ENCODE data around the gene PIGS.

Gene PIGS

GRCh38 chr17:28545141-28545503, 26.2 kb downstream of the PIGS start:
- no peak overlapping the region for H3K4me3 ChIP-seq (ENCODE audit: insufficient read depth, low read depth, low read length, poor library complexity, severe bottlenecking)
- no peaks in the 10 kb centered on the region for H3K27me3 ChIP-seq (replicated peaks; ENCODE audit: control insufficient read depth, insufficient read depth, low read length, poor library complexity, severe bottlenecking)
- H3K9me3 ChIP-seq (ENCODE audit: control insufficient read depth, low read length) = no peaks in the 10 kb centered on the region
- peaks cover 22% of the 10 kb centered on the region for H3K4me1 ChIP-seq (ENCODE audit: control insufficient read depth, insufficient read depth, low read length, poor library complexity, severe bottlenecking)
- peaks cover 12% of the 10 kb centered on the region for H3K36me3 ChIP-seq (ENCODE audit: control insufficient read depth, insufficient read depth, low read length)
- no peak overlapping the region for H3K27ac ChIP-seq (ENCODE audit: insufficient read depth, low read length, poor library complexity, severe bottlenecking)
- DNase-seq = no peak

GRCh38 chr17:28544402-28545140, 26.8 kb downstream of the PIGS start:
- Histone ChIP-seq H3K27me3 (replicated peaks; ENCODE audit: control insufficient read depth, insufficient read depth, low read length, poor library complexity, severe bottlenecking) (no peaks in the 10 kb centered on the region), H3K36me3 (ENCODE audit: control insufficient read depth, insufficient read depth, low read length) (peaks cover 12% of the 10 kb centered on the region), H3K27ac (ENCODE audit: insufficient read depth, low read length, poor library complexity, severe bottlenecking) (no peak overlapping the region), H3K9me3 (ENCODE audit: control insufficient read depth, low read length) (no peaks in the 10 kb centered on the region), H3K4me3 (ENCODE audit: insufficient read depth, low read depth, low read length, poor library complexity, severe bottlenecking) (no peak overlapping the region), H3K4me1 (ENCODE audit: control insufficient read depth, insufficient read depth, low read length, poor library complexity, severe bottlenecking) (peaks cover 17% of the 10 kb centered on the region)
- no peak for DNase-seq

GRCh38 chr17:28541439-28541838, 29.9 kb downstream of the PIGS start:
- no peak overlapping the region for H3K27ac ChIP-seq (ENCODE audit: insufficient read depth, low read length, poor library complexity, severe bottlenecking)
- H3K27me3 ChIP-seq (replicated peaks; ENCODE audit: control insufficient read depth, insufficient read depth, low read length, poor library complexity, severe bottlenecking) = no peaks in the 10 kb centered on the region
- no peak for DNase-seq
- no peaks in the 10 kb centered on the region for H3K36me3 ChIP-seq (ENCODE audit: control insufficient read depth, insufficient read depth, low read length)
- H3K4me1 ChIP-seq (ENCODE audit: control insufficient read depth, insufficient read depth, low read length, poor library complexity, severe bottlenecking) = no peaks in the 10 kb centered on the region
- H3K9me3 ChIP-seq (ENCODE audit: control insufficient read depth, low read length) = no peaks in the 10 kb centered on the region
- H3K4me3 ChIP-seq (ENCODE audit: insufficient read depth, low read depth, low read length, poor library complexity, severe bottlenecking) = no peak overlapping the region

- no peaks in the 10 kb centered on the region for H3K9me3 ChIP-seq (ENCODE audit: control insufficient read depth, low read length)
- no peak overlapping the region for H3K27ac ChIP-seq (ENCODE audit: insufficient read depth, low read length, poor library complexity, severe bottlenecking)
- DNase-seq = no peak
Observed at GRCh38 chr17:28540231-28540630, 31.1 kb downstream of the PIGS start.

GRCh38 chr17:28538296-28538895, 32.9 kb downstream of the PIGS start:
- Histone ChIP-seq H3K9me3 (ENCODE audit: control insufficient read depth, low read length) (no peaks in the 10 kb centered on the region), H3K4me3 (ENCODE audit: insufficient read depth, low read depth, low read length, poor library complexity, severe bottlenecking) (no peak overlapping the region), H3K4me1 (ENCODE audit: control insufficient read depth, insufficient read depth, low read length, poor library complexity, severe bottlenecking) (no peaks in the 10 kb centered on the region), H3K36me3 (ENCODE audit: control insufficient read depth, insufficient read depth, low read length) (no peaks in the 10 kb centered on the region), H3K27ac (ENCODE audit: insufficient read depth, low read length, poor library complexity, severe bottlenecking) (no peak overlapping the region), H3K27me3 (replicated peaks; ENCODE audit: control insufficient read depth, insufficient read depth, low read length, poor library complexity, severe bottlenecking) (no peaks in the 10 kb centered on the region)
- DNase-seq = no peak

More at GRCh38 chr17:28540231-28540630, 31.1 kb downstream of the PIGS start:
- no peaks in the 10 kb centered on the region for H3K27me3 ChIP-seq (replicated peaks; ENCODE audit: control insufficient read depth, insufficient read depth, low read length, poor library complexity, severe bottlenecking)
- no peak overlapping the region for H3K4me3 ChIP-seq (ENCODE audit: insufficient read depth, low read depth, low read length, poor library complexity, severe bottlenecking)
- no peaks in the 10 kb centered on the region for H3K36me3 ChIP-seq (ENCODE audit: control insufficient read depth, insufficient read depth, low read length)
- H3K4me1 ChIP-seq (ENCODE audit: control insufficient read depth, insufficient read depth, low read length, poor library complexity, severe bottlenecking) = no peaks in the 10 kb centered on the region

- H3K27me3 ChIP-seq (replicated peaks; ENCODE audit: control insufficient read depth, insufficient read depth, low read length, poor library complexity, severe bottlenecking) = no peaks in the 10 kb centered on the region
- H3K27ac ChIP-seq (ENCODE audit: insufficient read depth, low read length, poor library complexity, severe bottlenecking) = no peak overlapping the region
- no peak for DNase-seq
- no peaks in the 10 kb centered on the region for H3K9me3 ChIP-seq (ENCODE audit: control insufficient read depth, low read length)
- H3K4me1 ChIP-seq (ENCODE audit: control insufficient read depth, insufficient read depth, low read length, poor library complexity, severe bottlenecking) = no peaks in the 10 kb centered on the region
- H3K4me3 ChIP-seq (ENCODE audit: insufficient read depth, low read depth, low read length, poor library complexity, severe bottlenecking) = no peak overlapping the region
- no peaks in the 10 kb centered on the region for H3K36me3 ChIP-seq (ENCODE audit: control insufficient read depth, insufficient read depth, low read length)
Observed at GRCh38 chr17:28537219-28537610, 34.1 kb downstream of the PIGS start.

- Histone ChIP-seq H3K9me3 (ENCODE audit: control insufficient read depth, low read length) (no peaks in the 10 kb centered on the region), H3K4me1 (ENCODE audit: control insufficient read depth, insufficient read depth, low read length, poor library complexity, severe bottlenecking) (no peaks in the 10 kb centered on the region), H3K4me3 (ENCODE audit: insufficient read depth, low read depth, low read length, poor library complexity, severe bottlenecking) (no peak overlapping the region), H3K27me3 (replicated peaks; ENCODE audit: control insufficient read depth, insufficient read depth, low read length, poor library complexity, severe bottlenecking) (no peaks in the 10 kb centered on the region), H3K27ac (ENCODE audit: insufficient read depth, low read length, poor library complexity, severe bottlenecking) (no peak overlapping the region), H3K36me3 (ENCODE audit: control insufficient read depth, insufficient read depth, low read length) (no peaks in the 10 kb centered on the region)
- no peak for DNase-seq
Observed at GRCh38 chr17:28536532-28537218, 34.6 kb downstream of the PIGS start.

GRCh38 chr17:28534740-28535375, 36.5 kb downstream of the PIGS start:
- Histone ChIP-seq H3K9me3 (ENCODE audit: control insufficient read depth, low read length) (no peaks in the 10 kb centered on the region), H3K4me1 (ENCODE audit: control insufficient read depth, insufficient read depth, low read length, poor library complexity, severe bottlenecking) (no peaks in the 10 kb centered on the region), H3K36me3 (ENCODE audit: control insufficient read depth, insufficient read depth, low read length) (no peaks in the 10 kb centered on the region), H3K4me3 (ENCODE audit: insufficient read depth, low read depth, low read length, poor library complexity, severe bottlenecking) (no peak overlapping the region), H3K27me3 (replicated peaks; ENCODE audit: control insufficient read depth, insufficient read depth, low read length, poor library complexity, severe bottlenecking) (no peaks in the 10 kb centered on the region), H3K27ac (ENCODE audit: insufficient read depth, low read length, poor library complexity, severe bottlenecking) (no peak overlapping the region)
- no peak for DNase-seq

- no peaks in the 10 kb centered on the region for H3K27me3 ChIP-seq (replicated peaks; ENCODE audit: control insufficient read depth, insufficient read depth, low read length, poor library complexity, severe bottlenecking)
- no peak overlapping the region for H3K4me3 ChIP-seq (ENCODE audit: insufficient read depth, low read depth, low read length, poor library complexity, severe bottlenecking)
- no peak overlapping the region for H3K27ac ChIP-seq (ENCODE audit: insufficient read depth, low read length, poor library complexity, severe bottlenecking)
- no peaks in the 10 kb centered on the region for H3K36me3 ChIP-seq (ENCODE audit: control insufficient read depth, insufficient read depth, low read length)
- H3K4me1 ChIP-seq (ENCODE audit: control insufficient read depth, insufficient read depth, low read length, poor library complexity, severe bottlenecking) = no peaks in the 10 kb centered on the region
- no peaks in the 10 kb centered on the region for H3K9me3 ChIP-seq (ENCODE audit: control insufficient read depth, low read length)
- DNase-seq = no peak
Observed at GRCh38 chr17:28533091-28533807, 38.1 kb downstream of the PIGS start.

Data from effector memory CD4-positive, alpha-beta T cell (primary cell).